Liver (tissue), 9 donors: Measurements from ENCODE around the gene TUBB6. TPM values are rescaled to one million over a fixed set of nuclear protein-coding genes. Genes with fewer than 3 reads are reported as not detected.

ENCODE experiments used
- DNase-seq: peaks from one replicate; pipeline ENCODE4 v3.0.0-alpha.2; 2017; ENCODE audit warnings: low spot score
- H3K27ac ChIP-seq, 2 donors: one replicate each; pipeline ENCODE4 v1.7.0; 2013; ENCODE audit warnings: inconsistent platforms in 2 of 2, low read length in 2 of 2, control low read depth in 1 of 2, low read depth in 1 of 2, mild to moderate bottlenecking in 1 of 2
- H3K27me3 ChIP-seq, 4 donors: one replicate each; pipeline versions ENCODE4 v1.6.1 to v1.7.0; 2013; ENCODE audit warnings: low read length in 3 of 4, inconsistent platforms in 1 of 4, mild to moderate bottlenecking in 1 of 4, moderate library complexity in 1 of 4; ENCODE audit not compliant: control insufficient read depth in 4 of 4, insufficient read depth in 4 of 4
- H3K36me3 ChIP-seq, 4 donors: one replicate each; pipeline versions ENCODE4 v1.6.1 to v1.7.0; 2013; ENCODE audit warnings: low read length in 3 of 4, mild to moderate bottlenecking in 3 of 4, low read depth in 1 of 4, moderate library complexity in 1 of 4; ENCODE audit not compliant: control insufficient read depth in 4 of 4, insufficient read depth in 3 of 4
- H3K4me1 ChIP-seq, 4 donors: one replicate each; pipeline versions ENCODE4 v1.6.1 to v1.7.0; 2013; ENCODE audit warnings: low read length in 3 of 4, mild to moderate bottlenecking in 3 of 4, moderate library complexity in 1 of 4; ENCODE audit not compliant: control insufficient read depth in 4 of 4, insufficient read depth in 4 of 4
- H3K4me3 ChIP-seq, 3 donors: one replicate each; pipeline versions ENCODE4 v1.6.1 to v1.7.0; 2013; ENCODE audit warnings: low read length in 3 of 3, control low read depth in 1 of 3, low read depth in 1 of 3, mild to moderate bottlenecking in 1 of 3
- H3K9ac ChIP-seq, 2 donors: one replicate each; pipeline ENCODE4 v1.7.0; 2013; ENCODE audit warnings: low read length in 2 of 2, mild to moderate bottlenecking in 2 of 2, moderate library complexity in 2 of 2, control low read depth in 1 of 2, low read depth in 1 of 2
- H3K9me3 ChIP-seq, 4 donors: one replicate each; pipeline versions ENCODE4 v1.6.1 to v1.7.0; 2013; ENCODE audit warnings: low read length in 3 of 4; ENCODE audit not compliant: control insufficient read depth in 4 of 4
- ATF3 ChIP-seq: IDR thresholded peaks from 2 replicates; pipeline ENCODE4 v1.6.1; 2016; ENCODE audit warnings: antibody characterized with exemption
- CTCF ChIP-seq: fragments of 150-350 bp; IDR thresholded peaks from 2 replicates; pipeline ENCODE4 v1.5.1; 2017; ENCODE audit warnings: improper control_type of control experiment, low read depth, low read length; ENCODE audit not compliant: missing input control
- FOXA1 ChIP-seq: IDR thresholded peaks from 2 replicates; pipeline ENCODE4 v1.6.1; 2016; ENCODE audit warnings: antibody characterized with exemption
- FOXA2 ChIP-seq: IDR thresholded peaks from 2 replicates; pipeline ENCODE4 v1.6.1; 2016; ENCODE audit warnings: antibody characterized with exemption
- HNF4A ChIP-seq, 2 donors: conservative IDR thresholded peaks; 2 replicates each; pipeline ENCODE4 v1.6.1; 2016; ENCODE audit warnings: antibody characterized with exemption in 2 of 2, mild to moderate bottlenecking in 2 of 2
- HNF4G ChIP-seq: IDR thresholded peaks from 2 replicates; pipeline ENCODE4 v1.6.1; 2016; ENCODE audit warnings: antibody characterized with exemption
- JUND ChIP-seq, 2 donors: IDR thresholded peaks; 2 replicates each; pipeline ENCODE4 v1.6.1; 2016; ENCODE audit warnings: antibody characterized with exemption in 2 of 2
- RAD21 ChIP-seq, 2 donors: IDR thresholded peaks; 2 replicates each; pipeline ENCODE4 v1.6.1; 2016; ENCODE audit warnings: antibody characterized with exemption in 2 of 2, mild to moderate bottlenecking in 2 of 2
- REST ChIP-seq: IDR thresholded peaks from 2 replicates; pipeline ENCODE4 v1.6.1; 2016; ENCODE audit warnings: antibody characterized with exemption, mild to moderate bottlenecking
- SP1 ChIP-seq: IDR thresholded peaks from 2 replicates; pipeline ENCODE4 v1.6.1; 2018; ENCODE audit warnings: antibody characterized with exemption, mild to moderate bottlenecking
- TAF1 ChIP-seq: conservative IDR thresholded peaks from 2 replicates; pipeline ENCODE4 v1.6.1; 2016; ENCODE audit warnings: antibody characterized with exemption, mild to moderate bottlenecking
- YY1 ChIP-seq: IDR thresholded peaks from 2 replicates; pipeline ENCODE4 v1.6.1; 2016; ENCODE audit warnings: antibody characterized with exemption, mild to moderate bottlenecking
- ZBTB33 ChIP-seq: IDR thresholded peaks from 2 replicates; pipeline ENCODE4 v1.6.1; 2016; ENCODE audit warnings: antibody characterized with exemption
- WGBS: extraction: QIAGEN DNeasy Blood & Tissue Kit; methylation state at CpG from one replicate; pipeline ENCODE4 v1.1.7; 2013; 5-methylcytosine and 5-hydroxymethylcytosine counted together
- polyA plus RNA-seq, 2 donors: library from polyadenylated mRNA; stranded (reverse) in 1 of 2; unstranded in 1 of 2; fragments of 200-250 nt in 1 of 2; fragments of >200 nt in 1 of 2; fragmentation: Nextera tagmentation in 1 of 2; extraction: Ambion mirVana in 1 of 2; gene quantifications; one replicate each; pipeline versions ENCODE4 v1.2.1 to v1.2.3, GENCODE V29; 2013 to 2015
- total RNA-seq, 2 donors: library from RNA; depleted of rRNA; stranded (reverse); fragments of >200 nt; gene quantifications; one replicate each; pipeline ENCODE4 v1.2.3, GENCODE V29; 2014
- donor health status: healthy.
- donor health status: healthy.
- donor health status: healthy.
- donor health status: healthy.
- donor health status: healthy.

TUBB6 gene
- total and polyA plus RNA-seq, 4 donors, result 5.5 to 347 (median 17.5) TPM

GRCh38 chr18:12291161-12291560, 16.9 kb upstream of the TUBB6 start (continued):
- no peak for TF ChIP-seq CTCF
- no peak for TF ChIP-seq JUND (IDR thresholded peaks at IDR 0.05)

GRCh38 chr18:12291690-12292089, 16.4 kb upstream of the TUBB6 start:
- H3K9me3 ChIP-seq, result no peaks in the 10 kb centered on the region
- peaks cover 0 to 11% (median 8%) of the 10 kb centered on the region in 4 donors for H3K4me1 ChIP-seq
- peaks cover 0 to 5% (median 4%) of the 10 kb centered on the region in 4 donors for H3K27me3 ChIP-seq
- no peak overlapping the region for H3K27ac ChIP-seq
- WGBS, result 92% methylated on average over 14 of the region's 14 CpGs
- DNase-seq, result no peak
- H3K36me3 ChIP-seq, result no peaks in the 10 kb centered on the region
- TF ChIP-seq HNF4G (no peak), TAF1 (no peak), FOXA1 (no peak), CTCF (no peak)
- no peak overlapping the region for H3K9ac ChIP-seq
- no peak overlapping the region for H3K4me3 ChIP-seq

GRCh38 chr18:12293831-12294230, 14.2 kb upstream of the TUBB6 start:
- Histone ChIP-seq H3K27me3 (peaks cover 0 to 5% (median 1%) of the 10 kb centered on the region in 4 donors), H3K9me3 (no peaks in the 10 kb centered on the region), H3K9ac (no peak overlapping the region), H3K4me3 (no peak overlapping the region), H3K4me1 (no peaks in the 10 kb centered on the region), H3K36me3 (no peaks in the 10 kb centered on the region), H3K27ac (no peak overlapping the region)
- TF ChIP-seq HNF4A (conservative IDR thresholded peaks at IDR 0.05), result no peak
- TF ChIP-seq FOXA2, result no peak
- TF ChIP-seq FOXA1, result no peak
- TF ChIP-seq HNF4G, result no peak
- TF ChIP-seq SP1, result no peak
- peak; percentile 23 for DNase-seq
- WGBS, result 76% methylated on average over 11 of the region's 11 CpGs

- H3K27ac ChIP-seq, result no peak overlapping the region
- WGBS, result 88% methylated on average over 18 of the region's 18 CpGs
- DNase-seq, result no peak
- H3K4me1 ChIP-seq, result no peaks in the 10 kb centered on the region
- TF ChIP-seq RAD21 (IDR thresholded peaks at IDR 0.05), result no peak
- no peak for TF ChIP-seq YY1
- TF ChIP-seq ATF3, result no peak
- TF ChIP-seq FOXA2, result no peak
- no peak for TF ChIP-seq HNF4G
- TF ChIP-seq ZBTB33, result no peak
- TF ChIP-seq REST, result no peak
- H3K36me3 ChIP-seq, result no peaks in the 10 kb centered on the region
- H3K27me3 ChIP-seq, result no peaks in the 10 kb centered on the region
- no peaks in the 10 kb centered on the region for H3K9me3 ChIP-seq
- no peak overlapping the region for H3K9ac ChIP-seq
- H3K4me3 ChIP-seq, result no peak overlapping the region
Measured at GRCh38 chr18:12295389-12296086, 12.5 kb upstream of the TUBB6 start.
